ENCODE results near the gene BCAS3. TPM values are rescaled to one million over a fixed set of nuclear protein-coding genes. Genes with fewer than 3 reads are reported as not detected.

Gene BCAS3
- total and polyA plus RNA-seq, 10 donors, result 3.7 to 56.0 (median 42.3) TPM

DNA sequence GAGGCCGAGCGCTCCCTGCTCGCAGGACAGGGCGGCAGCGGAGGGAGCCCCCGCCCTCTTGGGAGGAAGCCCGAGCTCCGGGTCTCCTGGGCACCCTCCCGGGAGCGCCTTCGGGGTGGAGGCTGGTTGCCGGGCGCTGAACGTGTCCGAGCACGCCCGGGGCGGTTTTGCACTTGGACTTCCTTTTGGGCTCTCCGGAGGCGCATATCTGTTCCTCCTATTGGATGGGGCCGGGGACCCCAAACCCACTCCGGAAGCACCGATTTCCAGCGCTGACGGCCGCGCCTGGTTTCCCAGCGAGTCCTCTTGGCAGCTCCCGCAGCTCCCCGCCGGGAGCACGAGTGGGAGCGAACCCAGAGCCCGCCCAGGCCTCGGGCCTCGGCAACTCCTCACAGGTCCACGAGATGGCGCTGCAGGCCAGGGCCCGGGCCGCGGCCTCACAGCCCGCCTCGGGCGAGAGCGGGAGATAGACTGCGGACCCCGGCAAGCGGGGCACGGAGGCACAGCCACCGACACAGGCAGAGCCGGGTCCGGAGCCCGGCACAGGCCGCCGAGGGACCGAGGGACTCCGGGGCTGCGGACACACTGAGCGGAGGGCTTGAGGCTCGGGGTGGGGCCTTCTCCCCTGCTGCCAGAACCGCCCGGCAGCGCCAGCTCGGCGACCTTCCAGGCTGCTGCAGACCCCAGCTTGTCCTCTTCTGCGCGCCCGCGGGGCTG lies 734.6 kb downstream of the BCAS3 start:
- intact Hi-C loops (cut with DNase I; ENCODE audit: low total_unique reads), result loop anchor here (10.0 kb wide), 1 partner anchor 688 kb away; no protein-coding TSS in a partner anchor
- H3K4me1 ChIP-seq, result peaks cover 31 to 87% (median 70%) of the 10 kb centered on the region in 6 donors

DNA sequence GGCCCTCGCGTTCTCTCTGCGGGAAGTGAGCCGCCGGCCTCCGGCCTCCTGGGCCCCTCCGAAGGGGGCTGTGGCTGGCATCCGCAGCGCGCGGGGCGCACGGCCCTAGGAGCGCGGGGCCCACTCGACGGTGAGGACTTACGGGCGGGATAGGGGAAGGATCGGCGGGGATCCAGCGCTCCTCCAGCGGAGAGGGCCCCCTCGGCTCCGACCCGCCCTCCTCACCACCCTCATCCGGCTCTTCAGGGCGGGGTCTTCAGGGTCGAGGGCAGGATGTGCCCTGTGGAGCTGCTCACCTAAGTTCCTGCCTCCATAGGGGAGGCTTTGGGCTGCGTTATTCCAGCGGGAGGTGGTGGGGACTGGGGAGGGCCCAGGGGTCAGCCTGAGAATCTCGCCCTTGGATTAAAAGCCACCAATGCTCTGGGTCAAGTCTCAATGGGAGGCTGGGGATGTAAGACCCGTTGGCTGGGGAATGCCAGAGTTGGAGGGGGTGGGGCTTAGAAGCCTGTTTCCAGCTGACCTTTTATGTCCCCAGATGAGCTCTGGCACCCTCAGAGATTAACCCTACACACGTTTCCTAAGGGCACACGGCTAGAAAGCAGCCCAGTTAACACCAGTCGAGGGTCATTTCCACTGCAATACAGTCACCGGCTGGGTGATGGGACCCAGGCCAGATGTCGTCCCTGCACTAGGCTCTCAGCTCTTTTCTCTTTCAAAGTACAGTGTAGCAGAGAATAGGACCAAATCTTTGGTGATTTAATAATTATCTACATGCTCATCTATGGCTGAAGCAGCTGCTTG lies 735.4 kb downstream of the BCAS3 start:
- peaks cover 31 to 83% (median 66%) of the 10 kb centered on the region in 6 donors for H3K4me1 ChIP-seq
- intact Hi-C loops (cut with DNase I; ENCODE audit: low total_unique reads), result loop anchor here (10.0 kb wide), 1 partner anchor 688 kb away; no protein-coding TSS in a partner anchor
- 12 to 53% (median 13%) methylated on average over 9 to 38 of the region's 38 CpGs for WGBS, 5 donors
- H3K9me3 ChIP-seq, result no peaks in the 10 kb centered on the region
- H3K36me3 ChIP-seq, result peaks cover 0 to 9% (median 0%) of the 10 kb centered on the region in 6 donors
- peaks cover 3 to 93% (median 56%) of the 10 kb centered on the region in 7 donors for H3K27me3 ChIP-seq (replicated peaks in 1 of 7)
- peak overlapping the region; percentile 28 to 75 (median 60) for H3K4me3 ChIP-seq
- no peak for TF ChIP-seq POLR2AphosphoS5 (IDR thresholded peaks at IDR 0.05)
- TF ChIP-seq, protein P1, sequence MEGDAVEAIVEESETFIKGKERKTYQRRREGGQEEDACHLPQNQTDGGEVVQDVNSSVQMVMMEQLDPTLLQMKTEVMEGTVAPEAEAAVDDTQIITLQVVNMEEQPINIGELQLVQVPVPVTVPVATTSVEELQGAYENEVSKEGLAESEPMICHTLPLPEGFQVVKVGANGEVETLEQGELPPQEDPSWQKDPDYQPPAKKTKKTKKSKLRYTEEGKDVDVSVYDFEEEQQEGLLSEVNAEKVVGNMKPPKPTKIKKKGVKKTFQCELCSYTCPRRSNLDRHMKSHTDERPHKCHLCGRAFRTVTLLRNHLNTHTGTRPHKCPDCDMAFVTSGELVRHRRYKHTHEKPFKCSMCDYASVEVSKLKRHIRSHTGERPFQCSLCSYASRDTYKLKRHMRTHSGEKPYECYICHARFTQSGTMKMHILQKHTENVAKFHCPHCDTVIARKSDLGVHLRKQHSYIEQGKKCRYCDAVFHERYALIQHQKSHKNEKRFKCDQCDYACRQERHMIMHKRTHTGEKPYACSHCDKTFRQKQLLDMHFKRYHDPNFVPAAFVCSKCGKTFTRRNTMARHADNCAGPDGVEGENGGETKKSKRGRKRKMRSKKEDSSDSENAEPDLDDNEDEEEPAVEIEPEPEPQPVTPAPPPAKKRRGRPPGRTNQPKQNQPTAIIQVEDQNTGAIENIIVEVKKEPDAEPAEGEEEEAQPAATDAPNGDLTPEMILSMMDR (IDR thresholded peaks at IDR 0.05 in 8 of 11, conservative IDR thresholded peaks at IDR 0.05 in 3 of 11), result no peak
- TF ChIP-seq POLR2A (IDR thresholded peaks at IDR 0.05), result no peak
- peak overlapping the region in 7 of 8 donors; percentile 69 to 84 (median 76) for H3K27ac ChIP-seq
- DNase-seq, result no peak

More for the DNA sequence above, 734.6 kb downstream of the BCAS3 start:
- Histone ChIP-seq H3K9me3 (no peaks in the 10 kb centered on the region), H3K27ac (peak overlapping the region; percentile 43 to 84 (median 76)), H3K4me3 (peak overlapping the region; percentile 28 to 75 (median 60)), H3K27me3 (replicated peaks in 1 of 7) (peaks cover 3 to 93% (median 63%) of the 10 kb centered on the region in 7 donors), H3K36me3 (peaks cover 0 to 12% (median 0%) of the 10 kb centered on the region in 6 donors)
- 0 to 1% (median 1%) methylated on average over 31 to 69 of the region's 69 CpGs for WGBS, 5 donors
- DNase-seq, result peak; percentile 95
- TF ChIP-seq POLR2A (IDR thresholded peaks at IDR 0.05) (no peak), POLR2AphosphoS5 (IDR thresholded peaks at IDR 0.05) (peak in 2 of 3 donors; percentile 57 to 79)
- TF ChIP-seq, protein P1 (IDR thresholded peaks at IDR 0.05 in 8 of 11, conservative IDR thresholded peaks at IDR 0.05 in 3 of 11), result peak; percentile 90 to 100 (median 98)

- Histone ChIP-seq H3K4me1 (peaks cover 27 to 77% (median 59%) of the 10 kb centered on the region in 6 donors), H3K36me3 (peaks cover 0 to 2% (median 0%) of the 10 kb centered on the region in 6 donors), H3K27me3 (replicated peaks in 1 of 7) (peaks cover 3 to 93% (median 49%) of the 10 kb centered on the region in 7 donors), H3K4me3 (peak overlapping the region in 3 of 8 donors; percentile 61 to 75 (median 65)), H3K9me3 (no peaks in the 10 kb centered on the region), H3K27ac (peak overlapping the region in 3 of 8 donors; percentile 28 to 84 (median 76))
- 87 to 95% (median 94%) methylated on average over 8 of the region's 8 CpGs for WGBS, 5 donors
- DNase-seq, result peak; percentile 37
- intact Hi-C loops (cut with DNase I; ENCODE audit: low total_unique reads), result loop anchor here (10.0 kb wide), 1 partner anchor 689 kb away; no protein-coding TSS in a partner anchor
- TF ChIP-seq POLR2A (IDR thresholded peaks at IDR 0.05) (no peak), POLR2AphosphoS5 (IDR thresholded peaks at IDR 0.05) (no peak)
- TF ChIP-seq, protein P1 (IDR thresholded peaks at IDR 0.05 in 8 of 11, conservative IDR thresholded peaks at IDR 0.05 in 3 of 11), result no peak
Observed at GRCh38 chr17:61413661-61414126, 736.0 kb downstream of the BCAS3 start.

Measured in spleen (tissue), 11 donors.